ENCODE data around the gene ZNF750. TPM values are rescaled to one million over a fixed set of nuclear protein-coding genes. Genes with fewer than 3 reads are reported as not detected.
A peak's percentile ranks its signal among the peaks of the same experiment; 100 is the strongest.

ZNF750 gene
- total RNA-seq, 1 donor from 2014 or later = 4.7 TPM

DNA sequence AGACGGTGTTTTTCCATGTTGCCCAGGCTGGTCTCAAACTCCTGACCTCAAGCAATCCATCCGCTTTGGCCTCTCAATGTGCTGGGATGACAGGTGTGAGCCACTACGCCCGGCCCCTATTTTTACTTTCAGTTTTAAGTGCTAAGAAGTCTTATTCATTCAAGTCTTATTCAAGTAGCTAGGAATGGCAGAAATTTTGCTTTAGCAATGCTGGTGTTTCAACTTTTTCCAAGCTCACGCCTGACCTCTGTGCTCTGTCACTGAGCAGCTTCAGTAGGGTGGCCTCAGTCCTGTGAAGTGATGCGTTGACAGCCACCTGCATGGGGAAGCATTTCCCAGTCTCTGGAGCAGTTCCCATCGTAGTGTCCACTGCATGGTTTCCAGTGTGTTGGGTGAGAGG, 12.9 kb downstream of the ZNF750 start:
- Histone ChIP-seq H3K36me3 (peaks cover 25% of the 10 kb centered on the region), H3K9me3 (no peaks in the 10 kb centered on the region), H3K4me1 (no peaks in the 10 kb centered on the region), H3K27ac (no peak overlapping the region), H3K4me3 (no peak overlapping the region), H3K27me3 (ENCODE audit: low read depth) (no peaks in the 10 kb centered on the region)
- no peak for TF ChIP-seq CTCF (IDR thresholded peaks at IDR 0.05)
- intact Hi-C loops (cut with DNase I) = no loop called here
- DNase-seq (no peak), ATAC-seq (no peak)

DNA sequence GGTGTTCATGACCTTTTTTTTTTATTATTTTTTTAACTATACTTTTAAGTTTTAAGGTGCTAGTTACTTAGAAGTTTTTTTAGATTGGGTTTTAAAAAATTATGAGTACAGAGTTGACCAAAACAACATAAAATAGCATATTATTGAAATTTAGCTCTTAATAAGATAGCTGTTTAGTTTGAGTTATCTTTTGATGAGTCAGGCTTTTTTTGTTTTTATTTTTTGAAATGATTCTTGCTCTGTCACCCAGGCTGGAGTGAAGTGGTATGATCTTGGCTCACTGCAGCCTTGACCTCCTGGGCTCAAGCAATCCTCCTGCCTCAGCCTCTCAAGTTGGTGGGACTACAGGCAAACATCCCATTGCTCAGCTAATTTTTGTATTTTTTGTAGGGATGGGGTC, 13.6 kb downstream of the ZNF750 start:
- no peak overlapping the region for H3K27ac ChIP-seq
- DNase-seq = no peak
- no peaks in the 10 kb centered on the region for H3K27me3 ChIP-seq (ENCODE audit: low read depth)
- ATAC-seq = no peak
- no peaks in the 10 kb centered on the region for H3K9me3 ChIP-seq
- peaks cover 25% of the 10 kb centered on the region for H3K36me3 ChIP-seq
- no peak overlapping the region for H3K4me3 ChIP-seq
- no peaks in the 10 kb centered on the region for H3K4me1 ChIP-seq
- intact Hi-C loops (cut with DNase I) = no loop called here
- no peak for TF ChIP-seq CTCF (IDR thresholded peaks at IDR 0.05)

DNA sequence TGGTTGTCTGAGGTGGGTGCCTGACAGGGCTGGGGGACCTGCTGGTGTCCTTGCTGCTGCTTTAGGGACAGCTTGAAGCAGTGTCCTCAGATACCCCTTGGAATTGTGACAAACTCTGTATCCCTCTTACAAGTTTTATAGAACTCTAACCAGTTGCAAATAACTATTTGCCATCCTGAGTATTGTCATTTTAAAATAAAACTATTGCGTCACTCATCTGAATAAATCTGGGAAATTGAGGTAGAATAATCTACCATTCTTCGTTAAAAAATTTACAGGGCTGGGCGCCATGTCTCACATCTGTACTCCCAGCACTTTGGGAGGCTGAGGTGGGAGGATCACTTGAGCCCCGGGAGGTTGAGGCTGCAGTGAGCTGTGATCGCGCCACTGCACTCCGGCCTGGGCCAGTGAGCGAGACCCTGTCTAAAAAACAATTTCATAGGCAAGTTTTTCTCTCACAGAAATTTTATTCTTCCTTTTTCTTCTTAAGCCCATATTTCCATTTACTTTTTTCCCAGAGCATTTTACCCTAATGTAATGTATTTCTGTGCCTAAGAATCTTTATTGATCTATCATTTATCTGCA, 14.2 kb downstream of the ZNF750 start:
- no peak for ATAC-seq
- H3K36me3 ChIP-seq = peaks cover 20% of the 10 kb centered on the region
- H3K27ac ChIP-seq = no peak overlapping the region
- DNase-seq = peak; percentile 7
- intact Hi-C loops (cut with DNase I) = no loop called here
- no peaks in the 10 kb centered on the region for H3K9me3 ChIP-seq
- no peaks in the 10 kb centered on the region for H3K4me1 ChIP-seq
- no peak overlapping the region for H3K4me3 ChIP-seq
- no peaks in the 10 kb centered on the region for H3K27me3 ChIP-seq (ENCODE audit: low read depth)
- no peak for TF ChIP-seq CTCF (IDR thresholded peaks at IDR 0.05)

GRCh38 chr17:82823004-82823403, 16.8 kb downstream of the ZNF750 start:
- peak; percentile 19 for TF ChIP-seq CTCF (IDR thresholded peaks at IDR 0.05)
- peak; percentile 41 for DNase-seq
- H3K9me3 ChIP-seq = peaks cover 8% of the 10 kb centered on the region
- no peak overlapping the region for H3K4me3 ChIP-seq
- H3K27ac ChIP-seq = no peak overlapping the region
- intact Hi-C loops (cut with DNase I) = no loop called here
- no peaks in the 10 kb centered on the region for H3K27me3 ChIP-seq (ENCODE audit: low read depth)
- no peaks in the 10 kb centered on the region for H3K4me1 ChIP-seq
- peaks cover 10% of the 10 kb centered on the region for H3K36me3 ChIP-seq
- peak; percentile 26 to 55 for ATAC-seq

DNA sequence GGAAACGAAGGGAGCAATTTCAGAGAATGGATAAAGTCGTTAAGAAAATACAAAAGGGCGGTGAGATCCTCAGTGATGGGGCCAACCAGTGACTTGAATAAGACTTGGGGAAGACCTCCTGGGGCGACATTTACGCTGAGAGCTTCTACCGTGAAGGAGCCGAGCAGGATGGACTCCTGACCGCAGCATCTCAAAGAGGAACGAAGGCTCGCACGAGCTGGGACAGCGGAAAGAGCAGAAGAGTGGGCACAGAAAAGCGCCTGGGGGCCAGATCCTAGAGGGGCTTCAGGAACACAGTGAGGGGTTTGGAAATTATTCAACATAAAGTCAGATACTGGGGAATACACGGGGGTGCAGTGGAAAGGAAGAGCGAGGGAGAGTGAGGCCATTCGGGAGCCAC, 17.5 kb downstream of the ZNF750 start:
- Histone ChIP-seq H3K4me3 (no peak overlapping the region), H3K36me3 (peaks cover 10% of the 10 kb centered on the region), H3K4me1 (no peaks in the 10 kb centered on the region), H3K27me3 (ENCODE audit: low read depth) (no peaks in the 10 kb centered on the region), H3K9me3 (peaks cover 8% of the 10 kb centered on the region), H3K27ac (no peak overlapping the region)
- intact Hi-C loops (cut with DNase I) = no loop called here
- ATAC-seq (no peak), DNase-seq (peak; percentile 19)
- TF ChIP-seq CTCF (IDR thresholded peaks at IDR 0.05) = no peak
